ENCODE measurements around the gene CDY1.
"Not testable (repeated sequence)": the region's sequence is repeated elsewhere in the genome, so short reads cannot be mapped to it uniquely, and the experiment has no call there.

- TF ChIP-seq CTCF (IDR thresholded peaks at IDR 0.05; ENCODE audit: insufficient read depth, low read length, poor library complexity, severe bottlenecking); EZH2phosphoT487 (conservative IDR thresholded peaks at IDR 0.05; ENCODE audit: low read length): not testable (repeated sequence)
Measured at GRCh38 chrY:25643024-25643915, 21.4 kb downstream of the CDY1 start.
